Effector memory CD4-positive, alpha-beta T cell (primary cell): ENCODE measurements around the gene CD82.
"Not testable (repeated sequence)": the region's sequence is repeated elsewhere in the genome, so short reads cannot be mapped to it uniquely, and the experiment has no call there.

Experiments used
- DNase-seq, 3 donors: peaks; one replicate each; pipeline ENCODE4 v3.0.0-alpha.2; 2020
- H3K27ac ChIP-seq: 2 replicates; pipeline ENCODE4 v1.7.0; 2013; ENCODE audit warnings: mild to moderate bottlenecking, low read length, moderate library complexity; ENCODE audit not compliant: insufficient read depth, poor library complexity, severe bottlenecking
- H3K27me3 ChIP-seq: replicated peaks from 2 replicates; pipeline ENCODE4 v1.7.0; 2013; ENCODE audit warnings: mild to moderate bottlenecking, low read length; ENCODE audit not compliant: insufficient read depth, control insufficient read depth, poor library complexity, severe bottlenecking
- H3K36me3 ChIP-seq: 2 replicates; pipeline ENCODE4 v1.7.0; 2013; ENCODE audit warnings: mild to moderate bottlenecking, low read length, moderate library complexity; ENCODE audit not compliant: control insufficient read depth, insufficient read depth
- H3K4me1 ChIP-seq: 2 replicates; pipeline ENCODE4 v1.7.0; 2013; ENCODE audit warnings: low read length, mild to moderate bottlenecking; ENCODE audit not compliant: control insufficient read depth, insufficient read depth, poor library complexity, severe bottlenecking
- H3K4me3 ChIP-seq: 2 replicates; pipeline ENCODE4 v1.7.0; 2013; ENCODE audit warnings: low read length, low read depth, mild to moderate bottlenecking; ENCODE audit not compliant: insufficient read depth, poor library complexity, severe bottlenecking
- H3K9me3 ChIP-seq: 2 replicates; pipeline ENCODE4 v1.7.0; 2013; ENCODE audit warnings: mild to moderate bottlenecking, low read length, moderate library complexity; ENCODE audit not compliant: control insufficient read depth

CD82 gene

GRCh38 chr11:44533921-44534711, 31.3 kb upstream of the CD82 start:
- Histone ChIP-seq H3K4me3 (no peak overlapping the region), H3K27me3 (no peaks in the 10 kb centered on the region), H3K9me3 (no peaks in the 10 kb centered on the region), H3K36me3 (no peaks in the 10 kb centered on the region), H3K4me1 (peaks cover 3% of the 10 kb centered on the region), H3K27ac (no peak overlapping the region)
- DNase-seq, result no peak

DNA sequence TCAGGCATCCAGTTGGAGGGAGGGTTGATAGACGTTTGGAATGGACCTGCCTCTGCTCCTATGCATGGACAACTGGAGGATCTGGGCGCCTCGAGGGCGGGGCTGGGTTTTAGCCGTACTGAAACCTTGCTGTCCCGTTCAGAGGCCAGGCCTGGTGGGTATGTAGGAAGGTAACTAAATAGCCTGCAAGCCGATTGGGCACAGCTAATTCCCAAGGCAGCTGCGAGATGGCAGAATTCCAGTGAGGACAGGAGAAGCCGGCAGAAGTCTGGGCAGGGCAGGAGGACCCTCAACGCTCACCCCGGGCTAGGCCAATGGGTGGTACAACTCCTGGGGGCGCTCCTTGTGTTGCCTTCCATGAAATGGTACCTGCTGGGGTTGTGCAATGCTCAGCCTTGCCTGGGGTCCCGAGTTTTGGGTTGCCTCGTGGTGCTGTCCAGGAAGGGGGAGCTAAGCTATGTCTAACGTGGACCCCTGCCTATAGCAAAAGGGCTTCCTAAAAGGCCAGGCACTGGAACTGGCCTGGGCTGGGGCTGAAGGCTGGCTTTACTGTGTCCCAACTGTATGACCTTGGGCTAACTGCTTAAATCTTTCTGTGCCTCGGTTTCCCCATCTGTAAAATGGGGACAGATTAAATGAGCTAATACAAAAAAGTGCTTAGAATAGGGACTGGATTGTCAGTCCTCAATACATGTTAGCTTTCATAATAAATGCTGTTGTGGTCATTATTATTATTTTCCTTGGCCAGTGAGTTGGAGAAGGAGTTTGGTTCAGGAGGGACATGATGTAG, 30.1 kb upstream of the CD82 start:
- H3K36me3 ChIP-seq, result no peaks in the 10 kb centered on the region
- peaks cover 3% of the 10 kb centered on the region for H3K4me1 ChIP-seq
- no peaks in the 10 kb centered on the region for H3K9me3 ChIP-seq
- no peaks in the 10 kb centered on the region for H3K27me3 ChIP-seq
- H3K4me3 ChIP-seq, result no peak overlapping the region
- no peak for DNase-seq
- no peak overlapping the region for H3K27ac ChIP-seq

GRCh38 chr11:44536788-44537516, 28.5 kb upstream of the CD82 start:
- no peak for DNase-seq
- Histone ChIP-seq H3K4me1 (peaks cover 3% of the 10 kb centered on the region), H3K27ac (no peak overlapping the region), H3K9me3 (no peaks in the 10 kb centered on the region), H3K27me3 (no peaks in the 10 kb centered on the region), H3K4me3 (no peak overlapping the region), H3K36me3 (no peaks in the 10 kb centered on the region)

DNA sequence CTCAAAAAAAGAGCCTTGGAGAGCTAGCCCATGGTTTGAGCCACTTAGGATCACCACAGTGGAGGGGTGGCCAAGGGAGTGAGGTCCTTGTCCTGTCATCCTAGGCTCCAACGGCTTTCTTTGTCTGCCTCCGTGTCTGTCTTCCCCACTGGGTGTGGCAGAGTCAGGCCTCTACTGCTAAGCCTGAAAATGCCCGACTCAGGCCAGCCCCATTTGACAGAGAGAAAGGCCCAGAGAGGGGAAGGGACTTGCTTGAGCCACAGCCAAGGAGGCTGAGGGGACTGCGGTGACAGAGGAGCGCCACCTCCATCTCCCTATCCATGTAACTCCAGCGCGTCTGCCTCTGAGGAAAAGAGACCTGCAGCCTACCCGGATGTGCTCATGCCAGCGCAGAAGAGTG, 27.8 kb upstream of the CD82 start:
- no peak overlapping the region for H3K4me3 ChIP-seq
- peaks cover 3% of the 10 kb centered on the region for H3K4me1 ChIP-seq
- no peak overlapping the region for H3K27ac ChIP-seq
- H3K36me3 ChIP-seq, result no peaks in the 10 kb centered on the region
- no peaks in the 10 kb centered on the region for H3K27me3 ChIP-seq
- DNase-seq, result no peak
- no peaks in the 10 kb centered on the region for H3K9me3 ChIP-seq

DNA sequence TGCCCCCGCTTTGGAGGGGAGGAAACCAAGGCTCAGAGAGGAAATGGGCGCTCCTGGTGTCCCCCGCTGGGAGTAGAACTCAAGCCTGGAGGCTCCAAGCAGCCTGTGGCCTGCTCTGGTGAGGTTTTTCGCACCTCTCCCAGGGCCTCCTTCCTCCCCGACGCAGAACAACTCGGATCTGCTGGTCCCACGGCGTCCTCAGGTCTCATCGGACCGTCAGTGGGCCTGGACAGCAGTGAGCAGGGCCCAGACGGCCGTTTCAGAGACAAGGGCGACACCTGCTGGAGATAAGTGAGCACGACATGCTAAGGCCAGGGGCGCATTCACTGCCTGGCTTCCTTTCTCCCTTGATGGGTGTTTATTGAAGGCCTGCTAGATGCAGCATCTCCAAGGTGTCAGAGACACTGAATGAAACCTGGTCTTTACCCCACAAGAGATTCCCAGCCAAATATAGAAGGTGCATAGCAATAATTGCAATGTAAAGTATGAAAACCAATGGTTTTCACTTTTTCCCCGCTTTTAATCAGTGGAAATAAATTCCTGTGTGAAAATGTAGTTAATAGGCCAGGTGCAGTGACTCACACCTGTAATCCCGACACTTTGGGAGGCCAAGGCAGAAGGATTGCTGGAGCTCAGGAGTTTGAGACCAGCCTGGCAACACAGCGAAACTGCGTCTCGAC, 26.9 kb upstream of the CD82 start:
- Histone ChIP-seq H3K4me1 (peaks cover 3% of the 10 kb centered on the region), H3K4me3 (no peak overlapping the region), H3K36me3 (no peaks in the 10 kb centered on the region), H3K27me3 (no peaks in the 10 kb centered on the region), H3K9me3 (no peaks in the 10 kb centered on the region), H3K27ac (no peak overlapping the region)
- DNase-seq, result peak; percentile 33 to 49 (median 39)

- no peak for DNase-seq
- no peak overlapping the region for H3K27ac ChIP-seq
- H3K36me3 ChIP-seq, result no peaks in the 10 kb centered on the region
- H3K9me3 ChIP-seq, result no peaks in the 10 kb centered on the region
- no peak overlapping the region for H3K4me3 ChIP-seq
- H3K4me1 ChIP-seq, result peaks cover 3% of the 10 kb centered on the region
- H3K27me3 ChIP-seq, result no peaks in the 10 kb centered on the region
These were observed 25.5 kb upstream of the CD82 start for GRCh38 chr11:44539971-44540370.

DNA sequence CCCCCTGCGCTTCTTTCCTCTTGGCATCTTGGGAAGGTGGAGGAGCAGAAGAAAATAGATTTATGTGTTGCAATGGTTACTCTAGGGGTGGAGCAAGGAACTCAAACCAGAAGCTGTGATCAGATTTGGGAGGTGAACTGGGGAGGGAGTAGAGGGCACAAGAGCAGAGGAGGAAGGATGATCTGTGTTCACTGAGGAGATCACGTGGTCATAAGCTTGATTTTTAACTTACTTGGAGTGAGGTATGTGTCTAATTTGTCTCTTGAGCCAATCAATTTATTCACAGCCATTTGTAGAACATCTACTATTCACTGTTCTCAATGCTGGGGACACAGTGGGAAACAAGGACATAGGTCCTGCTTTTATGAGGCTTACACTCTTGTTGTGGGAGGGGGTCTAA, 24.8 kb upstream of the CD82 start:
- H3K27me3 ChIP-seq, result no peaks in the 10 kb centered on the region
- H3K9me3 ChIP-seq, result no peaks in the 10 kb centered on the region
- no peaks in the 10 kb centered on the region for H3K36me3 ChIP-seq
- peaks cover 3% of the 10 kb centered on the region for H3K4me1 ChIP-seq
- no peak for DNase-seq
- H3K27ac ChIP-seq, result no peak overlapping the region
- no peak overlapping the region for H3K4me3 ChIP-seq

- no peak overlapping the region for H3K4me3 ChIP-seq
- DNase-seq, result no peak
- H3K36me3 ChIP-seq, result no peaks in the 10 kb centered on the region
- peaks cover 3% of the 10 kb centered on the region for H3K4me1 ChIP-seq
- H3K27ac ChIP-seq, result no peak overlapping the region
- no peaks in the 10 kb centered on the region for H3K9me3 ChIP-seq
- no peaks in the 10 kb centered on the region for H3K27me3 ChIP-seq
These were observed 23.1 kb upstream of the CD82 start for GRCh38 chr11:44542372-44542771.

DNA sequence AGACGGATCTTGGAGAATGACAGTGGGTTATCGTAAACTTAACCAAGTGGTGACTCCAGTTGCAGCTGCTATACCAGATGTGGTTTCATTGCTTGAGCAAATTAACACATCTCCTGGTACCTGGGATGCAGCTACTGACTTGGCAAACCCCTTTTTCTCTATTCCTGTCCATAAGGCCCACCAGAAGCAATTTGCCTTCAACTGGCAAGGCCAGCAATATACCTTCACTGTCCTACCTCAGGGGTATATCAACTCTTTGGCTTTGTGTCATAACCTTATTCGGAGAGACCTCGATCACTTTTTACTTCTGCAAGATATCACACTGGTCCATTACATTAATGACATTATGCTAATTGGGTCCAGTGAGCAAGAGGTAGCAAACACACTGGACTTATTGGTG, 18.5 kb upstream of the CD82 start:
- not testable (repeated sequence) for H3K4me1 ChIP-seq, DNase-seq, H3K9me3 ChIP-seq, H3K36me3 ChIP-seq, H3K4me3 ChIP-seq, H3K27me3 ChIP-seq, H3K27ac ChIP-seq
